IMR-90 (cell line): ENCODE data around the gene RNF133. TPM values are rescaled to one million over a fixed set of nuclear protein-coding genes. Genes with fewer than 3 reads are reported as not detected.

ENCODE experiments used
- ATAC-seq: fragments of 200-7000 bp; cut with Tn5 transposase; 2 replicates; pipeline ENCODE4 v1.9.1; 2020; ENCODE audit warnings: low read depth, mild to moderate bottlenecking, moderate library complexity
- BruUV-seq: library from RNA; stranded (reverse); fragments of 400-500 nt; replicated peaks from 2 replicates; lab custom pipeline; 2021; lab: Mats Ljungman, UMichigan
- CTCF ChIA-PET: fragments of 300-600 bp; formaldehyde crosslinking; extraction: SDS; loops from one replicate; lab custom pipeline; 2021; ENCODE audit warnings: antibody characterized with exemption; lab: Yijun Ruan, JAX
- POLR2A ChIA-PET: fragments of 300-600 bp; sonication (Branson Sonifier 250); formaldehyde crosslinking; loops from one replicate; lab custom pipeline; 2022; ENCODE audit warnings: antibody characterized with exemption; ENCODE audit not compliant: unreplicated experiment; lab: Charles Lee
- DNase-seq: peaks from one replicate; pipeline ENCODE4 v3.0.0; 2013
- H2AFZ ChIP-seq: replicated peaks from 2 replicates; pipeline ENCODE3; 2013; ENCODE audit warnings: low read length, mild to moderate bottlenecking; ENCODE audit not compliant: poor library complexity
- H2AK5ac ChIP-seq: 2 replicates; pipeline ENCODE4 v1.6.1; 2013; ENCODE audit warnings: low read depth, low read length, inconsistent platforms
- H2AK9ac ChIP-seq: replicated peaks from 2 replicates; pipeline ENCODE3; 2013; ENCODE audit warnings: mild to moderate bottlenecking, low read depth, low read length, moderate library complexity; ENCODE audit not compliant: poor library complexity
- H2BK120ac ChIP-seq: 2 replicates; pipeline ENCODE4 v1.6.1; 2013; ENCODE audit warnings: low read depth, low read length, inconsistent platforms
- H2BK15ac ChIP-seq: 3 replicates; pipeline ENCODE4 v1.6.1; 2013; ENCODE audit warnings: low read depth, low read length, inconsistent platforms
- H2BK20ac ChIP-seq: 2 replicates; pipeline ENCODE4 v1.6.1; 2013; ENCODE audit warnings: low read depth, mild to moderate bottlenecking, inconsistent platforms, low read length, moderate library complexity
- H2BK5ac ChIP-seq: 2 replicates; pipeline ENCODE4 v1.6.1; 2013; ENCODE audit warnings: mild to moderate bottlenecking, low read depth, low read length, inconsistent platforms; ENCODE audit not compliant: poor library complexity, severe bottlenecking
- H3K14ac ChIP-seq: replicated peaks from 2 replicates; pipeline ENCODE4 v1.6.1; 2013; ENCODE audit warnings: low read depth, low read length, inconsistent platforms
- H3K18ac ChIP-seq: 2 replicates; pipeline ENCODE4 v1.6.1; 2013; ENCODE audit warnings: low read depth, low read length, control low read depth
- H3K23ac ChIP-seq: 2 replicates; pipeline ENCODE4 v1.6.1; 2013; ENCODE audit warnings: low read depth, low read length, inconsistent platforms
- H3K27ac ChIP-seq: 2 replicates; pipeline ENCODE4 v1.5.1; 2013; ENCODE audit warnings: mild to moderate bottlenecking, control low read depth, low read length; ENCODE audit not compliant: insufficient read depth
- H3K27me3 ChIP-seq: 2 replicates; pipeline ENCODE4 v1.6.1; 2013; ENCODE audit warnings: low read length; ENCODE audit not compliant: control insufficient read depth, insufficient read depth
- H3K36me3 ChIP-seq: 2 replicates; pipeline ENCODE4 v1.6.1; 2013; ENCODE audit warnings: low read length, mixed read lengths; ENCODE audit not compliant: control insufficient read depth, insufficient read depth
- H3K4ac ChIP-seq: 2 replicates; pipeline ENCODE4 v1.6.1; 2013; ENCODE audit warnings: low read depth, low read length, inconsistent platforms
- H3K4me1 ChIP-seq: 2 replicates; pipeline ENCODE4 v1.6.1; 2013; ENCODE audit warnings: low read length, mixed read lengths; ENCODE audit not compliant: control insufficient read depth, insufficient read depth
- H3K4me2 ChIP-seq: 2 replicates; pipeline ENCODE4 v1.6.1; 2013; ENCODE audit warnings: low read depth, mild to moderate bottlenecking, control low read depth, low read length, moderate library complexity
- H3K4me3 ChIP-seq: 2 replicates; pipeline ENCODE4 v1.5.1; 2013; ENCODE audit warnings: low read depth, mild to moderate bottlenecking, control low read depth, low read length, moderate library complexity; ENCODE audit not compliant: insufficient read depth
- H3K56ac ChIP-seq: 2 replicates; pipeline ENCODE4 v1.6.1; 2013; ENCODE audit warnings: low read length, inconsistent platforms; ENCODE audit not compliant: insufficient read depth; ENCODE audit errors: extremely low read depth
- H3K79me1 ChIP-seq, 2 experiments: 2 replicates each; pipeline ENCODE4 v1.6.1; 2013; ENCODE audit warnings: low read length in 2 of 2, inconsistent platforms in 1 of 2, low read depth in 1 of 2
- H3K9ac ChIP-seq: 2 replicates; pipeline ENCODE4 v1.6.1; 2013; ENCODE audit warnings: low read depth, low read length, control low read depth
- H3K9me1 ChIP-seq: 2 replicates; pipeline ENCODE4 v1.6.1; 2013; ENCODE audit warnings: low read length, inconsistent platforms; ENCODE audit not compliant: insufficient read depth
- H3K9me3 ChIP-seq: 2 replicates; pipeline ENCODE4 v1.6.1; 2013; ENCODE audit warnings: low read length; ENCODE audit not compliant: control insufficient read depth, insufficient read depth
- H4K20me1 ChIP-seq: 2 replicates; pipeline ENCODE4 v1.6.1; 2013; ENCODE audit warnings: low read length, inconsistent platforms; ENCODE audit not compliant: insufficient read depth
- H4K5ac ChIP-seq: 2 replicates; pipeline ENCODE4 v1.6.1; 2013; ENCODE audit warnings: mild to moderate bottlenecking, low read depth, low read length, control low read depth
- H4K8ac ChIP-seq, 2 experiments: 2 replicates each; pipeline ENCODE4 v1.6.1; 2013; ENCODE audit warnings: low read depth in 2 of 2, low read length in 2 of 2, control low read depth in 1 of 2, inconsistent platforms in 1 of 2
- H4K91ac ChIP-seq: 2 replicates; pipeline ENCODE4 v1.6.1; 2013; ENCODE audit warnings: low read depth, low read length, inconsistent platforms; ENCODE audit not compliant: insufficient read depth
- BHLHE40 ChIP-seq: fragments of 150-350 bp; IDR thresholded peaks from 2 replicates; pipeline ENCODE4 v1.6.1; 2016; ENCODE audit warnings: mild to moderate bottlenecking, low read depth, low read length
- WGBS, 2 experiments: methylation state at CpG; one replicate each; pipeline versions ENCODE4 v1.1.5 to v1.1.7; 2013; ENCODE audit warnings: missing lambda C conversion rate in 2 of 2; ENCODE audit not compliant: insufficient read length in 1 of 2; ENCODE audit errors: extremely low coverage in 2 of 2; 5-methylcytosine and 5-hydroxymethylcytosine counted together
- dilution Hi-C: fragments of 300-500 bp; cut with HindIII; formaldehyde crosslinking; loops from one replicate; pipeline ENCODE4 v1.14.3; 2018; ENCODE audit warnings: low sequenced_read_pairs; ENCODE audit not compliant: unreplicated experiment
- in situ Hi-C: fragments of 300-500 bp; cut with MboI; formaldehyde crosslinking; loops from 3 replicates; pipeline ENCODE4 v1.14.3; 2019; ENCODE audit warnings: low sequenced_read_pairs, inconsistent platforms, mixed read lengths
- intact Hi-C: fragments of 100-400 bp; cut with micrococcal nuclease; formaldehyde crosslinking; loops from 2 replicates; pipeline ENCODE4 v1.10.0; 2022
- polyA plus RNA-seq, 3 experiments: library from polyadenylated mRNA; depleted of rRNA; stranded (reverse); fragments of >200 nt; gene quantifications; 2 replicates each; pipeline ENCODE4 v1.2.3, GENCODE V29; 2012; ENCODE audit warnings: low replicate concordance in 1 of 3
- total RNA-seq: library from RNA; depleted of rRNA; stranded (reverse); fragments of >200 nt; gene quantifications from 2 replicates; pipeline ENCODE4 v1.2.3, GENCODE V29; 2012

The RNF133 gene
- total and polyA plus RNA-seq, 2 of the 4 experiments (the other 2 are of a cell fraction): not detected

GRCh38 chr7:122715183-122715582 lies 16.3 kb upstream of the RNF133 start:
- Histone ChIP-seq H3K36me3 (no peaks in the 10 kb centered on the region), H3K27me3 (no peaks in the 10 kb centered on the region), H2AK9ac (no peak overlapping the region), H2BK15ac (no peak overlapping the region), H4K20me1 (no peaks in the 10 kb centered on the region), H3K18ac (no peak overlapping the region), H3K79me1 (no peaks in the 10 kb centered on the region), H3K4me3 (no peak overlapping the region), H2AFZ (no peak overlapping the region), H3K9ac (no peak overlapping the region), H2BK120ac (no peak overlapping the region), H4K5ac (no peak overlapping the region), H3K9me1 (no peaks in the 10 kb centered on the region), H3K9me3 (peaks cover 3% of the 10 kb centered on the region), H3K14ac (no peak overlapping the region), H2BK20ac (no peak overlapping the region), H4K8ac (no peak overlapping the region), H2BK5ac (no peak overlapping the region), H3K23ac (no peak overlapping the region), H3K27ac (no peak overlapping the region), H3K4ac (no peak overlapping the region), H3K4me2 (no peak overlapping the region), H4K91ac (no peak overlapping the region), H3K56ac (no peak overlapping the region), H2AK5ac (no peak overlapping the region), H3K4me1 (no peaks in the 10 kb centered on the region)
- intact Hi-C loops: no loop called here
- BruUV-seq: no TSS peak
- dilution Hi-C loops: no loop called here
- CTCF ChIA-PET: no interaction called here
- in situ Hi-C loops: no loop called here
- WGBS, 2 experiments: 83% methylated on average over 1 of the region's 3 CpGs; no CpG with 5 or more reads in 1 of the 2 experiments
- no peak for TF ChIP-seq BHLHE40
- POLR2A ChIA-PET: no interaction called here
- DNase-seq (no peak), ATAC-seq (no peak)
